UCSD-AML1 (cell line): Measurements from ENCODE around the gene HSPA12B.

Source experiments
- DNase-seq: peaks from one replicate; lab custom pipeline; 2025; ENCODE audit not compliant: unreplicated experiment; lab: John Stamatoyannopoulos, UW

The HSPA12B gene

GRCh38 chr20:3728354-3728753, 4.1 kb upstream of the HSPA12B start:
- no peak for DNase-seq

GRCh38 chr20:3728876-3729275, 3.6 kb upstream of the HSPA12B start:
- DNase-seq: no peak

- DNase-seq: no peak
These were observed 3.1 kb upstream of the HSPA12B start for GRCh38 chr20:3729378-3729777.

GRCh38 chr20:3729811-3730540, 2.5 kb upstream of the HSPA12B start:
- DNase-seq: peak; percentile 35

GRCh38 chr20:3730803-3731672, 1.4 kb upstream of the HSPA12B start:
- no peak for DNase-seq

- no peak for DNase-seq
These were observed 550 bp upstream of the HSPA12B start for GRCh38 chr20:3731944-3732326.

GRCh38 chr20:3733119-3733995, 872 bp downstream of the HSPA12B start:
- no peak for DNase-seq

GRCh38 chr20:3734111-3734843, 1.8 kb downstream of the HSPA12B start:
- no peak for DNase-seq

- no peak for DNase-seq
These were observed 3.3 kb downstream of the HSPA12B start for GRCh38 chr20:3735768-3736167.

- no peak for DNase-seq
These were observed 5.9 kb downstream of the HSPA12B start for GRCh38 chr20:3738111-3739053.

GRCh38 chr20:3739054-3739925, 6.8 kb downstream of the HSPA12B start:
- DNase-seq: no peak

- DNase-seq: no peak
These were observed 7.5 kb downstream of the HSPA12B start for GRCh38 chr20:3739926-3740451.

GRCh38 chr20:3740615-3741301, 8.3 kb downstream of the HSPA12B start:
- no peak for DNase-seq

- no peak for DNase-seq
These were observed 9.5 kb downstream of the HSPA12B start for GRCh38 chr20:3741836-3742458.

- no peak for DNase-seq
These were observed 10.8 kb downstream of the HSPA12B start for GRCh38 chr20:3743251-3743650.

GRCh38 chr20:3744037-3744436, 11.6 kb downstream of the HSPA12B start:
- DNase-seq: no peak
